Psoas muscle (tissue), 8 donors: ENCODE measurements around the gene FBXW5. TPM values are rescaled to one million over a fixed set of nuclear protein-coding genes. Genes with fewer than 3 reads are reported as not detected.
A peak's percentile ranks its signal among the peaks of the same experiment; 100 is the strongest.

Experiments
- ATAC-seq, 4 donors: fragments of 200-7000 bp; cut with Tn5 transposase; one replicate each; pipeline ENCODE4 v1.9.1; 2020; ENCODE audit warnings: moderate library complexity in 3 of 4, mild to moderate bottlenecking in 2 of 4
- DNase-seq, 2 donors: peaks; one replicate each; pipeline ENCODE4 v3.0.0-alpha.2; 2020
- H3K27ac ChIP-seq: fragments of 200-600 bp; one replicate; pipeline ENCODE4 v1.8.0; 2022
- H3K27me3 ChIP-seq, 3 donors: fragments of 200-600 bp in 1 of 3; one replicate each; pipeline versions ENCODE4 v1.6.1 to v1.8.0; 2013 to 2022; ENCODE audit warnings: low read length in 2 of 3, mild to moderate bottlenecking in 2 of 3, moderate library complexity in 1 of 3; ENCODE audit not compliant: insufficient read depth in 3 of 3
- H3K36me3 ChIP-seq, 2 donors: fragments of 200-600 bp in 1 of 2; one replicate each; pipeline versions ENCODE4 v1.6.1 to v1.8.0; 2013 to 2022; ENCODE audit warnings: low read depth in 1 of 2, mild to moderate bottlenecking in 1 of 2, moderate library complexity in 1 of 2; ENCODE audit not compliant: insufficient read depth in 1 of 2
- H3K4me1 ChIP-seq: fragments of 200-600 bp; one replicate; pipeline ENCODE4 v1.8.0; 2022
- H3K4me3 ChIP-seq: fragments of 200-600 bp; one replicate; pipeline ENCODE4 v1.8.0; 2022; ENCODE audit warnings: mild to moderate bottlenecking
- H3K9me3 ChIP-seq: fragments of 200-600 bp; one replicate; pipeline ENCODE4 v1.8.0; 2022
- CTCF ChIP-seq: fragments of 200-600 bp; IDR thresholded peaks from one replicate; pipeline ENCODE4 v1.8.0; 2022; ENCODE audit warnings: antibody characterized with exemption
- WGBS, 3 donors: extraction: QIAGEN DNeasy Blood & Tissue Kit; methylation state at CpG; one replicate each; pipeline versions ENCODE4 v1.1.6 to v1.1.7; 2013; 5-methylcytosine and 5-hydroxymethylcytosine counted together
- intact Hi-C, 2 donors: fragments of 100-400 bp; cut with DNase I; formaldehyde crosslinking; loops; one replicate each; pipeline versions ENCODE4 v1.11.0 to v1.14.2; 2022
- polyA plus RNA-seq, 3 donors: library from polyadenylated mRNA; stranded (reverse); fragments of 200-250 nt; gene quantifications; one replicate each; pipeline ENCODE4 v1.2.3, GENCODE V29; 2013
- total RNA-seq, 4 donors: library from RNA; stranded (reverse); fragmentation: NEBNext Ultra II Directional in 2 of 4; extraction: Animal tissue kit (Norgen Biotek cat#: 25700) in 2 of 4; gene quantifications; one replicate each; pipeline versions ENCODE4 v1.2.1 to v1.2.4, GENCODE V29; 2021 to 2023
- donor health status: healthy with polysubstance abuse.
- donor health status: DM: no; HTN: no; CAD: no; lungs with moderate emphysema.
- donor health status: Bipolar disorder and iron deficiency.
- donor health status: healthy.
- donor health status: DM: yes; HTN: yes; CAD: no.
- donor health status: DM: no; HTN: no; CAD: no.
- donor health status: DM: no; HTN: no; CAD: no.
- donor health status: DM: yes; HTN: yes; CAD: no.

Gene FBXW5
- total and polyA plus RNA-seq, 7 donors = 135 to 261 (median 202) TPM

- no peak for DNase-seq
These were observed 45.8 kb upstream of the FBXW5 start for GRCh38 chr9:136990242-136990911.

GRCh38 chr9:136988872-136989271, 44.3 kb upstream of the FBXW5 start:
- no peak overlapping the region for H3K4me3 ChIP-seq
- H3K4me1 ChIP-seq = peaks cover 10% of the 10 kb centered on the region
- H3K27ac ChIP-seq = no peak overlapping the region
- intact Hi-C loops = no loop called here
- peaks cover 0 to 26% (median 11%) of the 10 kb centered on the region in 3 donors for H3K27me3 ChIP-seq
- WGBS, 3 donors = 96 to 97% (median 96%) methylated on average over 4 of the region's 4 CpGs
- H3K36me3 ChIP-seq = peaks cover 0 to 5% of the 10 kb centered on the region in 2 donors
- H3K9me3 ChIP-seq = no peaks in the 10 kb centered on the region
- no peak for TF ChIP-seq CTCF
- ATAC-seq (no peak), DNase-seq (no peak)

More at GRCh38 chr9:136990242-136990911, 45.8 kb upstream of the FBXW5 start:
- intact Hi-C loops = loop anchor here in 1 of 2 donors (5.0 kb wide), 1 partner anchor 43 kb away; the partner anchor contains the start of gene C8G
- Histone ChIP-seq H3K9me3 (no peaks in the 10 kb centered on the region), H3K36me3 (peaks cover 0 to 11% of the 10 kb centered on the region in 2 donors), H3K27ac (no peak overlapping the region), H3K4me1 (peaks cover 10% of the 10 kb centered on the region), H3K4me3 (no peak overlapping the region), H3K27me3 (peaks cover 0 to 14% (median 11%) of the 10 kb centered on the region in 3 donors)
- WGBS, 3 donors = 85 to 88% (median 88%) methylated on average over 10 of the region's 10 CpGs
- TF ChIP-seq CTCF = no peak
- ATAC-seq = no peak

- intact Hi-C loops = no loop called here
- Histone ChIP-seq H3K4me1 (no peaks in the 10 kb centered on the region), H3K4me3 (no peak overlapping the region), H3K27me3 (peaks cover 0 to 39% (median 14%) of the 10 kb centered on the region in 3 donors), H3K9me3 (no peaks in the 10 kb centered on the region), H3K36me3 (no peaks in the 10 kb centered on the region), H3K27ac (no peak overlapping the region)
- ATAC-seq (no peak), DNase-seq (no peak)
- WGBS, 3 donors = 26 to 29% (median 27%) methylated on average over 21 to 33 of the region's 33 CpGs
- TF ChIP-seq CTCF = no peak
These were observed 41.3 kb upstream of the FBXW5 start for GRCh38 chr9:136985853-136986252.

GRCh38 chr9:136985027-136985602, 40.6 kb upstream of the FBXW5 start:
- Histone ChIP-seq H3K27me3 (peaks cover 0 to 40% (median 14%) of the 10 kb centered on the region in 3 donors), H3K27ac (no peak overlapping the region), H3K4me1 (no peaks in the 10 kb centered on the region), H3K9me3 (no peaks in the 10 kb centered on the region), H3K4me3 (no peak overlapping the region), H3K36me3 (no peaks in the 10 kb centered on the region)
- intact Hi-C loops = no loop called here
- 8 to 16% (median 12%) methylated on average over 40 to 48 of the region's 48 CpGs for WGBS, 3 donors
- ATAC-seq (peak in 2 of 4 donors; percentile 18 to 36), DNase-seq (no peak)
- TF ChIP-seq CTCF = no peak
